ENCODE measurements around the gene JPT1.
"Not testable (repeated sequence)": the region's sequence is repeated elsewhere in the genome, so short reads cannot be mapped to it uniquely, and the experiment has no call there.

Gene JPT1

DNA sequence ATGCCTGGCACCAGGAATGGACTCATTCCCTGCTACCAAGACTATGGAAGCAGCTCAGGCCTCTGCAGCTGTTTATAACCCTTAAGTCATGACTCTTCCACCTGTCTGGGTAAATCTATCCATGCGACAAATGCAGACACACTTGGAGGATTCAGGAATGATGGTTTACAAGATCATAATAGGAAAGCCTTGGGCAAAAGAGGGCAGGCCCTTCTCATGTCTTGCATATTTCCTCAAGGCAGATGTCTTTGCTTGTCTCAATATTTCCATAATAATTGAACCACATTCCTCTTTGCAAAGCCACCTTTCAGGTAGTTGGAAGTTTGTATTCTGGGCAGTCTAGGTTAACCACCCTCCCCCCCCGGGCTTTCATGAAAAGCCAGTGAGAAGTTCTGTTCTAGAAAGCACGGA, 884 bp upstream of the JPT1 start:
- no peak for DNase-seq (ENCODE audit: low read depth)

DNA sequence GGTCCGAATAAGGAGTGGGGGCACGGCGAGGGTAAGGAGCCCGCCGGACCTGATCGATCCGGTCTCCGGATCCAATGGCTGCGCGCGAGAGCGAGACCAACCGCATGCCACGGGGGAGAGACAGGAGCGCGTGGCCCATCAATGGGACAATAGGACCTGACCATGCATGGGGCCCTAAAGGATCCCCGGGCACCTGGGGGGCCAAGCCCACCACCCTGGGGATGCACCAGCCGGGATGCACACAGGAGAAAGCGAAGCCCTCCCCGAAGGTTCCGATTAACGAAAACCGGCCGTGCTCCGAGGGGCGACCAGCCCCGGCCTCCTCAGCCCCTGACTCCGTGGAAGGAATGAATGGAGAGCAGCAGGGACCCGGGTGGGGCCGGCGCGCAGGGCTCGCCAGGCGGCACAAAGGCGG, 525 bp downstream of the JPT1 start:
- DNase-seq (ENCODE audit: low read depth): no peak

DNA sequence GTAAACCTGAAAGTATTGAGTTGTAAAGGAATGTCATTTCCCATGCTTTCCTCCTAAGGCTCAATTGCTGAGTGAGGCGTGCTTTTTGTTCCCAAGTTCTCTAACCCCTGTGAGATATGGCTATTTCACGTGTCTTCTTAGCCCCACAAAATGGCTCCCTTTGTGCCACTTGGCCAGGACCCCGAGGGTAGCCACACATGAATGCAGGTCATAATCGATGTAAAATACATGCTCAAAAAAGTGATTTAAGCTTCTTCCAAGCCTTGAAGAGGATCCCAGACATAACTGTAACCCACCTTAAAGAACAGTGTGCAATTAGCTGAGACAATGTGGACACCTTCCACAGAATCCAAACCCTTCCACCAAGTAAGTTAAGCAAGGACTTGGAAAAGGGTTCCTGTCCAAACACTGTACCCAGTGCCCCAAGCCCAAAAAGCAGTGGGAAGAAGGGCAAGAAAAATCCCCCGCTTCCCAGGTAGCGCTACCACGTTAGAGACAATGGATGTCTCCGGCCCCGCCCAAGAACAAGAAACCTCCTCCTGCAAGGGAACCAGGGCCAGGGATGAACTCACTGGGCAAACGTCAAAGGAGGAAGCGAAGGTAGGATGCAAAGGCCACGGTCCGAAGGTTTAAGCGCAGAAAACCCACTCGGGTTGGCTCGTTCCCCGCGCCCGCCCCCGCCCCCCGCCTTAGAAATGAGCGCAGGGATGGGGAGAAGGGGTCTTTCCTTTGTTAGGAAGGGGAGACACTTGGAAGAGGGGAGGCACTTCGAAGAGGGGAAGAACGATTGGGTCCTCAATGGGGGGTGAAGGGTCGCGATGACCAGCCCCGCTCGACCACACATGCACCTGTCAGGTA, 1.2 kb downstream of the JPT1 start:
- no peak for DNase-seq (ENCODE audit: low read depth)

DNA sequence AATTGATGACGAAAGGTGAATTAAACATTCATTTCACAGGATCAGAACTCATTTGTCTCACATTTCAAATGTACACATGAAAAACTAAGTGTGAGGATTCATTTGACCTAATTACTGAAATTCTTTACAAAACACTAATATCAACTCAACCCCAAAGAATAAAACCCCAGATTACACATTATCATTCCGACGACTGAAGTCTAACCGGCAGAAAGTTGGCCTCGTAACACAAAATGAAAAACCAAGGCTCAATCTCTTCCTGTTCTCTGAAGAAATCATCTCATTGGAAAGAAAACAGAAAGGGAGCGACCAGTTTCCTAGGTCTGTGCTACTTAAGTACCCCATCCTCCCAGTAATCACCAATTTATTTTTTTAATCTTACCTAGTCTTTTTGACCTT, 1.8 kb downstream of the JPT1 start:
- DNase-seq (ENCODE audit: low read depth): no peak

DNA sequence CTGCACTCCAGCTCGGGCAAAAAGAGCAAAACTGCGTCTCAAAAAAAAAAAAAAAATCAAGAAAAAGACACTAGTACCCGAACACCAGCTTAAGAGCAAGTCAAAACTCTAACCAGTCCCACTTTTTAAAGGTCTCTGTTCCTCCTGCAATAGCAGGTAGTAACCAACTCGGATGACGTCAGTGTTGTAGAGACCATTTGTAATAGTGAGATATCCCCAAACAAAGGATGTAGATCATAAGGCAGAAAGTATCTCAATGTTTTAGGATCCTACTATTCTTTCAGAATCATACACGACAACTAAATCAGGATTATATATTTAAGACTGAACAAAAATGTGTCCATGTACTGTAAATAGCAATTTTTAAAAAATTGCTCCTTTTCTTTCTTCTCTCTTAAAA, 2.4 kb downstream of the JPT1 start:
- no peak for DNase-seq (ENCODE audit: low read depth)

DNA sequence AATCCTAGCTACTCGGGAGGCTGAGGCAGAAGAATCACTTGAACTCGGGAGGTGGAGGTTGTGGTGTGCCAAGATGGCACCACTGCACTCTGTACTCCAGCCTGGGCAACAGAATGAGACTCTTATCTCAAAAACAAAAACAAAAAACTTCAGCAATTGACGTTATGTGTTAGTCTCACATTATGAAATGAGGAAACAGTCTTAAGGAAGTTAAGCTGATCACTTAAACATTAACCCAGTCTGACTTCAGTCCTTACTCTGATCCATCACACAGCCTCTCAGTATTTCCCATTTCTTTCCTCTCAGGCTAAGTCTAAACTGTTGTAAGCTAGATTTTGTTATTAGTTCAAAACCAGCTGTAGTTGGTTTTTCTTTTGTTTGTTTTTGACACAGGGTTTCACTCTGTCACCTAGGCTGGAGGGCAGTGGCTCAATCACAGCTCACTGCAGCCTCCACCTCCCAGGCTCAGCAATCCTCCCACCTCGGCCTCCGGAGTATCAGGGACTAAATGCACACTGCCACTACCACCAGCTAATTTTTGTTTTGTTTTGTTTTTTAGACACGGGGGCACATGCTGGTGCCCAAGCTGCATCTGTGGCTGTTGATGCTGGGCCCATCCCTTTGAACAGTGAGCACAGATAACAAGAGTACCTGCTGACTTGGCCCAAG, 6.3 kb downstream of the JPT1 start:
- DNase-seq (ENCODE audit: low read depth): no peak

DNA sequence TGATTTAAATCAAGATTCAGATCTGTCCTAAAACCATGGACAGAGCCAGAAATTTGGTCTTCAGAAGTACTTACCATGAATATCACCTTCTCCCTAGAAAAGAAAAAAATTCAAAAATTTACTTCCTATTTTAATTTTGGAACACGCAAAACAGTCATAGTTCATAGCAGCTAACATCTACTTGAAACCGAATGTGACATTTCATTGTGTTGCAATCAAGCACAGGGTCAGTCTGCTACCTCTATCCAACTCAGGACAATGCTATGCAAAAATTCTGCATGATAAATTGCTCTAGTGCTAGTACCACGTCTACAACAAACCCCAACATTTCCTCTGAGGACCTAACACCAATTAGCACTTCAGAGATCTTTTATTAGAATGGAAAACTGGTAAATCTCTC, 7.7 kb downstream of the JPT1 start:
- DNase-seq (ENCODE audit: low read depth): no peak

DNA sequence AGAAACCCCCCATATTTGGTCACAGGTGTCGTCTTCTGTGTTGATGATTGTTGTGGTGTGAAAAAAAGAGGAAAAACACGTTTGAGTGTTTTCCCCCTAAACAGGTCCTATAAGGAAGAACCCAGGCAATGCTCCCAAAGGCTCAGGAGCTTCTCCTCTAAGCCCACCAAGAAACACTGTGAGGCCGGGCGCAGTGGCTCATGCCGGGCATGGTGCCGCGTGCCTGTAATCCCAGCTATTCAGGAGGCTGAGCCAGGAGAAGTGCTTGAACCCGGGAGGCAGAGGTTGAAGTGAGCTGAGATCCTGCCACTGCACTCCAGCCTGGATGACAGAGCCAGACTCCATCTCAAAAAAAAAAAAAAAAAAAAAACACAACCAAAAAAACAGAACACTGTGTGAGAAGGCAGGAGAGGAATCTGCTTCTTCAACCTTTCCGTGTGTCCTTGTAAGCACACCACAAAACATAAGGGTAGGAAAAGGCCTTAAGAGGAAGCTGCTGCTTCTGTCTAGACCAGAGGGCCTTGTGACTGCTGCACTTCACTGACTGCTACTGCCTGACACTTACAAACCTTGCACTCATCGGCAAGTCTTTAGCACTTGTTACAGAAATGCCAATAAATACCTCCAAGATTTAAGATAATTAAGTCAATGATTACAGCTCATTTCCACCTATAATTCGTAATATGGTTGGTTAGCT, 9.3 kb downstream of the JPT1 start:
- no peak for DNase-seq (ENCODE audit: low read depth)

DNA sequence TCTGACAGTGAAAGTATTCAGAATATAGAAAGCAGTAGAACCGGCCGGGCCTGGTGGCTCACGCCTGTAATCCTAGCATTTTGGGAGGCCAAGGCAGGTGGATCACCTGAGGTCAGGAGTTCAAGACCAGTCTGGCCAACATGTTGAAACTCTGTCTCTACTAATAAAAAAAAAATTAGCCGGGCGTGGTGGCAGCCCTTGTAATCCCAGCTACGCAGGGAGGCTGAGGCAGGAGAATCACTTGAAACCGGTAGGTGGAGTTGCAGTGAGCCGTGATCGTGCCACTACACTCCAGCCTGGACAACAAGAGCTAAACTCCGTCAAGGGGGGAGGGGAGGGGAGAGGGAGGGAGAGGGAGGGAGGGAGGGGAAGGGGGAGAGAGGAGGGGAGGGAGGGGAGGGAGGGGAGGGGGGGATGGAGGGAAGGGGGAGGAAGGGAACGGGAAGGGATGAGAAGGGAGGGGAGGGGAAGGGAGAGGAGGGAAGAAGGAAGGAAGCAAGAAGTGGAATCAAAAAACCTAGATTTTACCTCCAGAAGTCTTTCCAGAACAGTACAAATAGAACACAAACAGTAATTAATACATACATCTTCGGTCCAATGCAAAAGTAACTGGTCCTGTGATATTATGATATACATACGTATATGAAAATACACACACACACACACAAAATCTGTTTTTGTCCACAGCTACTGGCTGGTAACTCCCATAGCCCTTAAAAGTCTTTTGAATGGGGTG, 11.9 kb downstream of the JPT1 start:
- DNase-seq (ENCODE audit: low read depth): no peak

DNA sequence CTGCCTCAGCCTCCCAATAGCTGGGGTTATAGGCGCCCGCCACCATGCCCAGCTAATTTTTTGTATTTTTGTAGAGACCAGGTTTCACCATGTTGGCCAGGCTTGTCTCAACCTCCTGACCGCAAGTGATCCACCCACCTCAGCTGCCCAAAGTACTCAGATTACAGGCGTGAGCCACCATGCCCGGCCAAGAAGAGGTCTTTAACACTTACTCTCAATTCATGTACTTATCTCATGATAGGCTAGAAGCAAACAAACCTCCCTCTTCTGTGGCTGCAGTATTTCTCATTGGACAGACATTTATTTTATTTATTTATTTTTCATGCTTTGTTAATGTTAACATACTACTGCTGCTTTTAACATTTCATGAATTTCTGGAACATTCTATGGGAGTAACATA, 15.8 kb downstream of the JPT1 start:
- no peak for DNase-seq (ENCODE audit: low read depth)

DNA sequence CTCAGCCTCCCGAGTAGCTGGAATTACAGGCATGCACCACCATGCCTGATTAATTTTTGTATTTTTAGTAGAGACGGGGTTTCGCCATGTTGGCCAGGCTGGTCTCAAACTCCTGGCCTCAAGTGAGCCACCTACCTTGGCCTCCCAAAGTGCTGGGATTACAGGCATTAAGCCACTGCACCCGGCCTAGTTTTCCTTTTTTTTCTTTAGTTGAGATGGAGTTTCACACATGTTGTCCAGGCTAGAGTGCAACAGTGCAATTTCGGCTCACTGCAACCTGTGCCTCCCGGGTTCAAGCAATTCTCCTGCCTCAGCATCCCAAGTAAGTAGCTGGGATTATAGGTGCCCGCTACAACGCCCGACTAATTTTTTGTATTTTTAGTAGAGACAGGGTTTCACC, 16.6 kb downstream of the JPT1 start:
- not testable (repeated sequence) for DNase-seq (ENCODE audit: low read depth)

DNA sequence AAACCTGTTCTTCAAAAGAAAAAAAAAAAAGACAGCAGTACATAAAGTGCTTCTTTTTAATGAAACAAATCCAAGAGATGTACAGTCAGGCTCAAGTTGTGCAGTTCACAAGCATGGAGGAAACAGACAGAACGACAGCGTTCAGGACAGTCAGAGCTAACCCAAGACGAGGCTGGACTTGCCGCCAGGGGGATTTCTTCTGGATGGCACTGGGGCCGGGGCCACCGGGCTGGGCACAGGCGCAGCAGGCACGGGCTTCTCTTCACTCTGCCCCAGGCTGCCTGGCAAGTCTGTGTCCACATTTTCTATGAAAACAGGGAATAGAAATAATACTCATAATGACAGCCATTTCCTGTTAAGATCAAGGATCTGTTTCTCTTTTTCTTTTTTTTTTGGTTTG, 18.4 kb downstream of the JPT1 start:
- no peak for DNase-seq (ENCODE audit: low read depth)

DNA sequence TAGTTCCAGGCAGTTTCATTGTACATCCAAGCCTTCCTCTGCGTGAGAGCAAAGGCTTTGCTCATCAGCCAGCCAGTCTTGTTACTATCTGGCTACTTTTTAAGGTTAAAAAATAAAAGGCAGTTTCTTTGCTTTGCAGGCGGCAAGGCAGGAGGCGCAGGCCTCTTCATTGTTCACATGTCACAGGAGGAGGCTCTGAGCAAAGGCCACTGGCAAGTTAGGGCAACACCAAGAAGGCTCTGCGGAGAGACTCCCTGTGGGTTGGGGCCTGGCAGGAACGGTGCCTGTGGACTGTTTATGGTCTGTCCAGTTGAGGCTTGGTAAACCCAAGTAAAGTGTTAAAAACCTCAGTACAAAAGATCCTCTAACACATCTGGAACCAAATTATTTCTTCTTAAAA, 18.9 kb downstream of the JPT1 start:
- DNase-seq (ENCODE audit: low read depth): no peak

DNA sequence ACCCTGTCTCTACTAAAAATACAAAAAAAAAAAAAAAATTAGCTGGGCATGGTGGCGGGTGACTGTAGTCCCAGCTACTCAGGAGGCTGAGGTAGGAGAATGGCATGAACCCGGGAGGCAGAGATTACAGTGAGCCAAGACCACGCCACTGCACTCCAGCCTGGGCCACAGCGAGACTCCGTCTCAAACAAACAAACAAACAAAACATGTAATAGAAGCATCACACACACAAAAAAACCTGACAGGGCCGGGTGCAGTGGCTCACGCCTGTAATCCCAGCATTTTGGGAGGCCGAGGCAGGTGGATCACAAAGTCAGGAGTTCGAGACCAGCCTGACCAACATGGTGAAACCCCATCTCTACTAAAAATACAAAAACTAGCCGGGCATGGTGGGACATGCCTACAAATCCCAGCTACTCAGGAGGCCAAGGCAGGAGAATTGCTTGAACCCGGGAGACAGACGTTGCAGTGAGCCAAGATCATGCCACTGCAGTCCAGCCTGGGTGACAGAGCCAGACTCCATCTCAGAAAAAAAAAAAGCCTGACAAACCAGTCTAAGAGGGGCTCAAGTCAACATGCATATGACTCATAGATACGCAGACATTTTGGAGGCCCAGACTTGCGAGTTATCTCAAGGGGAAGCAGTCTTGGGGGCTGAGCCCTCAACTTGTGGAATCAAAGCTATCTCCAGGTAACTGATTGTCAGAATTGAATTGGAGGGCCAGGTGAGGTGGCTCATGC, 20.5 kb downstream of the JPT1 start:
- DNase-seq (ENCODE audit: low read depth): not testable (repeated sequence)

DNA sequence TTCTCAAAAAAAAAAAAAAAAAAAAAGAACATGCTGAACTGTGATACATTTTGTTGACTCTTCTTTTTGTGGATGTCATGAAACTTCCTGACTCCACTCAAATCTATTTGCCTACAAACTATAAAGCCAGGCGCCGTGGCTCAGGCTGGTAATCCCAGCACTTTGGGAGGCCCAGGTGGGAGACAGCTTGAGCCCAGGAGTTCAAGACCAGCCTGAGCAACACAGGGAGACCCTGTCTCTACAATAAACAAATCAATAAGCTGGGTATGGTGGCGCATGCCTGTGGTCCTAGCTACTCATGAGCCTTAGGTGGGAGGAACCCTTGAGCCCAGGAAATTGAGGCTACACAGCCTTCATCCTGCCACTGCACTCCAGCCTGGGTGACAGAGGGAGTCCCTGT, 21.3 kb downstream of the JPT1 start:
- DNase-seq (ENCODE audit: low read depth): no peak

DNA sequence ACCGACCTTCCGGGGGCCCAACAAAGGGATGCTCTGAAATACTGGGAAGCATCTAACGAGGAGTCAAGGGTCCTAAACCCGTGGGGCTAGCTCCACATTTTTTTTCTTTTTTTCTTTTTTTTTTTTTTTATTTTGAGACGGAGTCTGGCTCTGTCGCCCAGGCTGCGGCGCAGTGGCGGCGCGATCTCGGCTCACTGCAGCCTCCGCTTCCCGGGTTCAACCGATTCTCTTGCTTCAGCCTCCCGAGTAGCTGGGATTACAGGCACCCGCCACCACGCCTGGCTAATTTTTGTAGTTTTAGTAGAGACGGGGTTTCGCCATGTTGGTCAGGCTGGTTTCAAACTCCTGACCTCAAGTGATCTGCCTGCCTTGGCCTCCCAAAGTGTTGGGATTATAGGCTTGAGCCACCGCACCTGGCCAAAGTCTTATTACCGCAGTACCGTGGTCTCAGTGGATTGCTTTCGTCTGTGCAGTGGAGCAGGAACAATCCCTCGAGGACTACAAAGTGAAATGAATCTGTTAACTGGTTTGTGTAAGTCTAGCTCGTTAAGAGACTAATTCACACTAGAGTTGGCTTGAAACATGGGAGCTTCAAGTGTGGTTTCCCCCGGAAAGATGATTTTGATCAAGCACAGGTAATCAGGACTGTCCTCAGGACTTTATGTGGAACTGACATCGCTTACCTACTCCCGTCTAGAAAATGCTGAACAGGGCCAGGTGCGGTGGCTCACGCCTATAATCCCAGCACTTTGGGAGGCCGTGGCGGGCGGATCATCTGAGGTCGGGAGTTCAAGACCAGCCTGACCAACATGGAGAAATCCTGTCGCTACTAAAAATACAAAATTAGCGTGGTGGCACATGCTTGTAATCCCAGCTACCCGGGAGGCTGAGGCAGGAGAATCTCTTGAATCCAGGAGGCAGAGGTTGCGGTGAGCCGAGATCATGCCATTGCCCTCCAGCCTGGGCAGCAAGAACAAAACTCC, 22.0 kb downstream of the JPT1 start:
- DNase-seq (ENCODE audit: low read depth): not testable (repeated sequence)

DNA sequence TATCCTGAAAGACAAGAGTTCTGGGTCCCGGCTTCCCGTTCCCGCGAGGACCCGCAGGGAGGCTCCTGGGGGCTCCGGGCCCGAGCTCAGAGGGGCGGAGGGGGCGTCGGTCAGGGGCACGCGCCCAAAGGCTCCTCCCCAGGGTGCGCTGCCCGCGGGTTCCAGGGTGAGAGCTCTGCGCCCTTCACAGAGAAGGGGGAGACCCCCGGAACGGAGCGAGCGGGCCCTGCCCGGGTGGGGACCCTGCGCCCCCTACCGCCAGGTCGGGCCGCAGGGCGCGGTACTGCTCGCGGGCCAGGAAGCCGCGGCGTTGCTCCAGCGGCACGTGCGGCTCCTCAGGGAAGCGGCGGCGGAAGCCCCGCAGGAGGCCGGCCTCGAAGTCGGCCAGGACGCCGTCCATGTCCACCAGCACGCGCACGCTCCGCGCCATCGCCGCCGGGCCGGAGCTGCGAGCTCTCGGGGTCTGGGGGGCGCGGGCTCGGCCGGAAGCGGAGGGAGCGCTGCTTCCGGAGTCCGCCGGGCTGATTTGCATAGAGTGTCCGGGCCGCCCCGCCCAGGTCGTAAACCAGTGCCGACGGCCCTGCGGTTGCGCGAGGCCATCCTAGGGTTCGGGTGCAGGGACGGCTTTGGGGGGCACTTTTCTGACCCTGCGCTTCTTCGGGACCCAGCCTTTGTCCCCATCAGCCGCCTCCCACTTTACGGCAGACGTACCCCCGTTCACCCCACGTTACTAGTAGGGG, 22.9 kb downstream of the JPT1 start, which contains the start of gene NT5C:
Gene NT5C (minus strand): TSS at position 465 of the 740 bp plus-strand sequence. CDS start 35 bp downstream, at position 430.
- no peak for DNase-seq (ENCODE audit: low read depth)

DNA sequence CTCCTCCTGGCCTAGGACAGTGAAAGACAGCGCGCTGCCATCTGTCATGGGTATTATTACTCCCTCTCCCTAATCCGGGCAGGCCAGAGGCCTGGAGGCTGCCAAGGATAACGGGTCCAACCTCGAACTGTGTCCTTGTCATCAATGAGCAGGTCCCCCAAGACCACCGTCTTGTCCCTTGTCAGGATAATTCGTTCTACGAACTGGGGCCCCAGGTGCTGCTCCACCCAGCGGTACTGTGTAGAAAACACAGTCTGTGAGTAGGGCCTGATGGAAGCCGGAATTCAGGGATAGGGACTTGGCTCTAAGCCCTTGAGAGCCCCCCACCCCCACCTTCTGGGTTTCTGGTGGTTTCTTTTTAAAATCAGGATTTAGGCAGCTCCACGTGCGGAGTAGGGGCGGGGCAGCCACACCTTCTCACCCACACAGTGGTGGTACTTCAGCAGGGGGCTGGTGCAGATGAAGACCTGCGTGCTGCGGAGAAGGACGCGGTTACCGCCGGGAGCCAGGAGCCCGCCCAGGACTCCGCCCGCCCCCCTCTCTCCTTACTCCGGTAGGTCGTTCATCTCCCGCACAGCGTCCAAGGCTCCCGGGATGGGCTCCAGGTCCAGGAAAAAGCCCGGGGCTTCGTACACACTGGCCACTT, 23.6 kb downstream of the JPT1 start:
- no peak for DNase-seq (ENCODE audit: low read depth)

DNA sequence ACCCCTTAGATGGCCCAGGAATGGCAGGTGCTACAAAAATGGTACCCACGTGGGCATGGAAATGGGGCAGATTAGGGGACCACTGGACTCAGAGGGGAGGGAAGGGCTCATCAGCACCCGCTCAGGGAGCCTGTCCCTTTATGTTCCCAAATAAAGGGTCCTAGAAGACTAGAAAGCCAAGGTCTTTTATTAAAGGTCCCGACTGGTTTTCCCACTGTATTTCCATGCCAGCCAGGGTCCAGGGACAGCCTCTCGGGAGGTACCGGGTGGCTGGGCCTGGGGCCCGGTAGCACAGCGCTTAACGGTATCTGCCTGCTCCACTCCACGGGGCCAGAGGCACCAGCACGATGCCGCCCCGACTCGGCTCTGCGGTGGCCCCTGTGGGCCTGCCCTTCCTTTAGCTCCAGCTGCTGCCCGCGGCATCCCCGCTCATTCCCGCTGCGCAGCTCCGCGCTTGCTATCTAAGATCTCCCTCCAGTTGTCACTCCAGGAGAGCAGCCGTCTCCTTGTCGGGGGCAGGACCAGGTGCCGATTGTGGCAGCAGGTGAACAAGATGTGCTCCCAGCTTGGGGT, 24.2 kb downstream of the JPT1 start:
- no peak for DNase-seq (ENCODE audit: low read depth)

Data from non-pigmented ciliary epithelial cell (primary cell).